Activated T-cell treated with anti-CD3 and anti-CD28 coated beads for 24 hours (primary cell): Measurements from ENCODE around the gene LIPE.

Experiments used
- DNase-seq: peaks from one replicate; pipeline ENCODE4 v3.0.0-alpha.2; 2020; ENCODE audit warnings: low read depth

Gene LIPE

DNA sequence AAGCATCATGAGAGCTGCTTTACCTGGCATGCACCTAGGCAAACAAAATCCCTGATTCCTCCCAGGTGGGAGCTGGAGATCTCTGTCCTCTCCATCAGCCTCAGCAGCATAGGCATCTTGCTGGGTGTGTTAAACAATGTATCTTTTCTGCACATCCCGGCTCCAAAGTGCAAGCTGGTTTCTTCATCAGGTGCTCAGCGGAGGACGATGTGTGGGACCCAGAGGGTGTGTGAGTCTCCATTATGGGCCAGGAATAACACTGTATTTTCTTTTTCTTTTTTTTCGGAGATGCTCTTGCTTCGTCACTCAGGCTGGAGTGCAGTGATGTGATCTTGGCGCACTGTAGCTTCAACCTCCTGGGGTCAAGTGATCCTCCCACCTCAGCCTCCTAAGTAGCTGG lies 47.0 kb downstream of the LIPE start:
- DNase-seq: no peak

DNA sequence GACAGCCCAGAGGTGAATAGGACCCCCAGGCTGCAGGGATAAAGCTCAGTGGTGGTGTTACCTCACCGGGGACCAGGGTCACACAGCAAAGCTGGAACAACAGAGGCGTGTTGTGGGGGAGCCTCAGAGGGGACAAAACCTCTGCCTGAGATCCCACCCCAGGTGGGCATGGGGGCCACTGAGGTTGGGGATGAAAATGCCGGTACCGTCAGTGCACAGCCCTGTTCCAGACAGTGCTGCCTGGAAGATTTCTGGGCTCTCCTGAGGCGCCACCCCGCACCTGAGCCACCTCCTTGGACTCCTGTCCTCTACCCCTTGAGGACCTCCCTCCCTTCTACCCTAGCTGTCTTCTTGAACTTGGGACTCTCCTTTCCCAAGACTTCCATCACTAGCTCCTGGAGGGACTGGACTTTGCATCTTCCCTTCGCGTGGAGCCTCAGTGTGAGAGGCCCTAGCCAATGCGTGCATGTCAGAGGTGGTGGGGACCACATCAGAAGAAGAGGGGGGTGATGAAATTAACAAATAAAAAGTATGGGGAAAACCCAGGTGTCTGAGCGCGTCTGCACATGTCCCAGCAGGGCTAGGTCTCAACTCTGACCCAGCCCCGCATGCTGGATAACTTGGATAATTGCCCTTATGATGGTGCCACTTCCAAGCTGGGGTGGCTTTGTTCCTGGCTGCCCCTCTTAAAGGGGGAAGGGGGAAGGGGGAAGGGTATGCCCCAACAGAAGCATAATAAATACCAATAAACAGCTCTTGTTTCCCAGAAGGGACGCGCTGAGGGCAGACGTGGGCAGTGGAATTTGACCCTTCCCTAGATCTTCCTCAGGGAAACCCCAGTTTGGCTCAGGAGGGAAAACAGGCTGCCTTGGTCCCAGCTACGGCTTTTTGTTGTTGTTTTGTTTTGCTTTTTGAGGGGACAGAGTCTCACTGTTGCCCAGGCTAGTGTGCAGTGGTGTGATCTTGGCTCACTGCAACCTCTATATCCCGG lies 48.7 kb downstream of the LIPE start:
- no peak for DNase-seq

DNA sequence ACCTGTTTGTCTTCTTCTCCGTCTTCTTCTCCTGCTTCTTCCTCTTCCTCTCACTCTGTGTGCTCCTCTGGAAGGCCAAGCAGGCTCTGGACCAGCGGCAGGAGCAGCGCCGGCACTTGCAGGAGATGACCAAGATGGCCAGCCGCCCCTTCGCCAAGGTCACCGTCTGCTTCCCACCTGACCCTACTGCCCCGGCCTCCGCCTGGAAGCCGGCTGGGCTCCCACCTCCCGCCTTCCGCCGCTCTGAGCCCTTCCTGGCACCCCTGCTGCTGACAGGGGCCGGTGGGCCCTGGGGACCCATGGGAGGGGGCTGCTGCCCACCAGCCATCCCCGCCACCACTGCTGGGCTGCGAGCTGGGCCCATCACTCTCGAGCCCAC lies 51.0 kb downstream of the LIPE start:
- no peak for DNase-seq

DNA sequence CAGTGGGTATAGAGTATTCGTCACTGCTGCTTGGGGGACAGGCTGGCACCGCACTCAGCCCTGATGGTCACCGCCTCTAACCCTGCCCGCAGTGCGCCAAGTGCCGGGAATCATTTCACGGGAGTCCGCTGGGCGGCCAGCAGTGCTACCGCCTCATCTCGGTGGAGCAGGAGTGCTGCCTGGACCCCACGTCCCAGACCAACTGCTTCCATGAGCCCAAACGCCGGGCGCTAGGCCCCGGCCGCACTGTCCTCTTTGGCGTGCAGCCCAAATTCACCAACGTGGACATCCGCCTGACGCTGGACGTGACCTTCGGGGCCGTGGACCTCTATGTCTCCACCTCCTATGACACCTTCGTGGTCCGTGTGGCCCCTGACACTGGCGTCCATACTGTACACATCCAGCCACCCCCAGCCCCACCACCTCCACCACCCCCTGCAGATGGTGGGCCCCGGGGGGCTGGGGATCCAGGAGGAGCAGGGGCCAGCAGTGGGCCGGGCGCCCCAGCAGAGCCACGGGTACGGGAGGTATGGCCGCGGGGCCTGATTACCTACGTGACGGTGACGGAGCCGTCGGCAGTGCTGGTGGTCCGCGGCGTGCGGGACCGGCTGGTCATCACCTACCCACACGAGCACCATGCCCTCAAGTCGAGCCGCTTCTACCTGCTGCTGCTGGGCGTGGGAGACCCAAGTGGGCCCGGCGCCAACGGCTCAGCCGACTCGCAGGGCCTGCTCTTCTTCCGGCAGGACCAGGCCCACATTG lies 51.6 kb downstream of the LIPE start:
- DNase-seq: no peak

DNA sequence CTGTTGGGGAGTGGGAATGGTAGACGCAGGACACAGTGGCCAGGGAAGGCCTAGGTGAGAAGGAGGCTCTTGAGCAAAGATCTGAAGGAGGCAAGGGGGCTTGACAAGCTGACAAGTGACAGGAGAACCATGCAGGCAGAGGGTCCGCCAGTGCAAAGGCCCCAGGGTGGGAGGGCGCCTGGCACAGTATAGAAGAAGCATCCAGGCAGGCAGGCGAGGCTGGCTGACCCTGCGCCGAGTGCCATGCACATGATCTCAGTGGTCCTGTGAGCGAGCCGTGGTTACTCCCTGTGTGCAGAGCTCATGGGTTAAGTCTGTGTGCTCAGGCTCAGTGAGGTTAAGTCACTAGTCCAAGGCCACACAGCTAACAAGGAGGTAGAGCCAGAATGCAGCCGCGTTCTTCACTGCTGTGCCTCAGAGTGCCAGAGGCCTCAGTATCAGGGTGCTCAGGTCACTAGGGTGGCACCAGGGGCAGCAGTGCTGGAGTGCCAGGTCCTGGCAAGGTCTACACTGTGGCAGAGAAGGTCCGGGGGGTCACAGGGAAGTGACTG lies 52.3 kb downstream of the LIPE start:
- no peak for DNase-seq

DNA sequence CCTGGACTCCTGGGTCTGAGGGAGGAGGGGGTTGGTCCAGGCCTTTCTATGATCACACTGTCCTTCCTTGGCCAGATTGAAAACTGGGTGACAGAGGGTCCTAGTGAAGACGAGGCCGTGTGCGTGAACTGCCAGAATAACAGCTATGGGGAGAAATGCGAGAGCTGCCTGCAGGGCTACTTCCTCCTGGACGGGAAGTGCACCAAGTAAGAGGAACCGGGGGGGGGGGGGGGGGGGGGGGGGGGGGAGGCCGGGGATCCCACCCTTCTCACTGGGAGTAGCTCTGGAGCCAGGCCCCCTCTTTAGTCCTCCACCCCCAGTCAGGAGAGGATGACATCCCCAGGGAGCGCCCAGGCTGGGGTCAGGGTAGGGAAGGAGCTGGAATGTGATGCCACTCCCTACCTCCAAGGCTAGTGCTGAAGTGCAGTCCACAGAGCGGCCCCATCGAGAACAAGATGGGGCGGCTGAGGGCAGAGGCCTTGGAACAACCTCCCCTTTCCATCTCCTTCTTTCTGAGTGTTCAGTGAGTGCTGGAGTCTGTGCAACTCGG lies 56.5 kb downstream of the LIPE start:
- no peak for DNase-seq

DNA sequence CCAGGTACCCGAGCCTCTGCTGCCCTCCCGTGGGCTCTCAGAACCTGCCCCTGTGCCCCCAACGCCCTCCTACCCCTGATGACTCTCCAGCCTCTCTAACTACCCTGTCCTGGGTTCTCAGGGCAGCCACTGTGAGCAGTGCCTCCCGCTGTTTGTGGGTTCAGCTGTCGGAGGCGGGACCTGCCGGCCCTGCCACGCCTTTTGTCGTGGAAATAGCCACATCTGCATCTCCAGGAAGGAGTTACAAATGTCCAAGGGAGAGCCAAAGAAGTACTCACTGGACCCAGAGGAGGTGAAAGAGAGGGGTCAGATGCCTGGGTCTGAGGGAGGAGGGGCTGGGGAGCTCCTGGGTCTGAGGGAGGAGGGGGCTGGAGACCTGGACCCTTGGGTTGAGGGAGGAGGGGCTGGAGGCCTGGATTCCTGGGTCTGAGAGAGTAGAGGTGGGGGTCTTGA lies 57.1 kb downstream of the LIPE start:
- DNase-seq: no peak

DNA sequence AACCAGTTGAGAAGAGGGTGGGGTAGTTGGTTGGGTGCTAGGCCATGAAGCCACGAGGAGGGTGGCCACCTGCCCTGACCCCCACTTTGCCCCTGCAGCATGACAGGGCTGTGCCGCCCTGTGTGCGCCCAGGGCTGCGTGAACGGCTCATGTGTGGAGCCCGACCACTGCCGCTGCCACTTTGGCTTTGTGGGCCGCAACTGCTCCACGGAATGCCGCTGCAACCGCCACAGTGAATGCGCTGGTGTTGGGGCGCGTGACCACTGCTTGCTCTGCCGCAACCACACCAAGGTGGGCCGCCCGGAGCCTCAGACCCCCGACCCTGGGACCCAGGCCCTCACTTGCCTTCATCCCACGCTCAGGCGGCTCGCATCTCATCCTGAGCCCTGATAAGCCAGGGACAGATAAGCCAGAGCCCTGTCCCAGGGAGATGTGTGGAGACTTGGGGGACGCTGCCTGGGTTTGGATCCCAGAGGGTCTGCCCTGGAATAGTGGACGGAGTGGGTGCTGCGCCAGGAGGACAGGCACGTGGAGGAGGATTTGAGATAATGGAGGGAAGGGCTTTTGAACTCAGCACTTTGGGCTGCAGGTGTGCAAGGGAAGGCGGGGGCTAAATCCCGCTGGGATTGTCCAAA lies 57.6 kb downstream of the LIPE start:
- no peak for DNase-seq

DNA sequence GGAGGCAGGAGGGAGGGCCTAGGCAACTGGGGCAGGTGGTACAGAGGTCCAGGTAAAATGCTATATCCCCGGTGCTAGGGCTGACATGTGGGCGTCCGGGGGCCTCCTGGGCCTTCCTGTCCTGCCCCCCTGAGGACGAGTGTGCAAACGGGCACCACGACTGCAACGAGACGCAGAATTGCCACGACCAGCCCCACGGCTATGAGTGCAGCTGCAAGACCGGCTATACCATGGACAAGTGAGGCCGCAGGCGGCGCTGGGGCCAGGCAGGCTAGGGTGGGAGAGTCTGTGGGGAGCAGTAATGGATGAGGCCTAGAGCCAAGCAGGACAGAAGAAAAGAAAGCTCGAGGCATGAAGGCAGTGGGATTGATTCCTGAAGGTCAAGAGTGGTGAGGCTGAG lies 58.4 kb downstream of the LIPE start:
- no peak for DNase-seq

DNA sequence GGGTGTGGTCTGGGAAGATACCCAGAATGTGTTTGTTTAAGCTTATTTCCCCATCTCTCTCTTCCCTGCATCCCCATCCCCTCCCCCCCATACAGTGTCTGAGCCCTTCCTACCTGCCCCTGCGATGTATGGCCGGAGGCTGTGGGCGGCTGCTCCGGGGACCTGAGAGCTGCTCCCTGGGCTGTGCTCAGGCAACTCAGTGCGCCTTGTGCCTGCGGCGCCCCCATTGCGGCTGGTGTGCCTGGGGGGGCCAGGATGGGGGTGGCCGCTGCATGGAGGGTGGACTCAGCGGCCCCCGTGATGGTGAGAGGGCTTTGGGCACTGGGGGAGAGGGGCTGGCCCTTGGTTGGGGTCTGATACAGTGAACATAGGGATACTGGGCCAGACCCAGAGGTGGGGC lies 58.8 kb downstream of the LIPE start:
- DNase-seq: no peak

DNA sequence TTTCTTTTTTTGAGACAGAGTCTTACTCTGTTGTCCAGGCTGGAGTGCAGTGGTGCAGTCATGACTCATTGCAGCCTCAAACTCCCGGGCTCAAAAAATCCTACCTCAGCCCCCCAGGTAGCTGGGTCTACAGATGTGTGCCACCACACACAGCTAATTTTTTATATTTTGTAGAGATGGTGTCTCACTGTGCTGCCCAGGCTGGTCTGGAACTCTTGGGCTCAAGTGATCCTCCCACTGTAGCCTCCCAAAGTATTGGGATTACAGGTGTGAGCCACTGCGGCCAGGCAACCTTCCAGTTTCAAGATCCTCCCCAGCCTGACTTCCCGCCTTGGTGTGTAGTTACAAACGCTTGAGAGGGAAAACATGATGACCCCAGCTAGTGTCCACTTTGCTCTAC lies 59.3 kb downstream of the LIPE start:
- DNase-seq: no peak

DNA sequence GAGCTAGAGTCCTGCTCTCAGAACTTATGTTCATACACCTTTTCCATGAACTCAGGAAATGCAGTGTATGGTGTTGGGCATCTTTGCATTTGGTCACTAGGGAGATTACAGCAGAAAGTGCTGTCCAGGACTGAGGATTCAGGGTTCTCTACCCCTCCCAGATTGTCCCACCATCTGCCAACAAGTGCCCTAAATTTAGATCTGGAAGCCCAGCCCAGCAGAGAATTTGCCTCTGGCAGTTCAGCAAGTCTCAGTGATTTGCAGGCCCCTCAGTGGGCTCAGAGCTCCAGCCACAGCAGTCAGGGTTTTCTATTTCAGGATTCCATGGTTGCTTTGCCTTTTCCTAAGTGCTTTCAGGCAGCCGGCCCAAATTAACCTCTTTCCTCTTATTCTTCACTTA lies 60.5 kb downstream of the LIPE start:
- DNase-seq: no peak

DNA sequence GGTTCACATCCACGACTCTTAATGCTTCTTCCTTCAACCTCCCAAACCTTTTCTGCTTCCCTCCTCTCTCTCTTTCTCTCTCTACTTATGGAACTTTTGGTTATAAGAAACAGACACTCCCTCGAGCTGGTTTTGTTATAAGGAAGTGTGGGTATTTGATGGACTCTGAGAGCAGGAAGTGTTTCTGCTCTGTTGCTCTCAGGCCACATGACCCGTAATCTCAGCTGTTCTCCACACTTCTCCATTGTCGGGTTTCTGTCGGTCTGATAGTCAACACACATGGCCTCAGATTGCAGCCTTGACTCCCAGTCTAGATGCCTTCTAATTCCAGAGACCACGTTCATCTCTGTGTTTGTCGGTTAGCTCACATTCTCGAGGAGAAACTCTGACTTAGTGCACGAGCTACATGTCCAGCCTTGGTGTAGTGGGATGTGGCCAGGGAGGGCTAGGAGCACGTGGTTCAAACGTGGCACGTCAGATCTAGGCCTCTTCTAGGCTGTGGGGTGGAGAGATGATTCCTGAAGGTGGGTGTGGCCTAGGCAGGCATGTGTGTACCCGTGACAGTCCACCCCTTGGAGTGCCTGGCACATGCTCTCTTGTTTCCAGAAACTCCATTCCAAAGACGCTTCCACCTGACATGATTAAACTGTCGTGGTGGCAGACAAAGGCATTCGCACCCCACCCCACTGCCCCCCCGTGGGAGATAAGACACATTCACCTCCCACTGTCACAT lies 63.4 kb downstream of the LIPE start:
- no peak for DNase-seq

DNA sequence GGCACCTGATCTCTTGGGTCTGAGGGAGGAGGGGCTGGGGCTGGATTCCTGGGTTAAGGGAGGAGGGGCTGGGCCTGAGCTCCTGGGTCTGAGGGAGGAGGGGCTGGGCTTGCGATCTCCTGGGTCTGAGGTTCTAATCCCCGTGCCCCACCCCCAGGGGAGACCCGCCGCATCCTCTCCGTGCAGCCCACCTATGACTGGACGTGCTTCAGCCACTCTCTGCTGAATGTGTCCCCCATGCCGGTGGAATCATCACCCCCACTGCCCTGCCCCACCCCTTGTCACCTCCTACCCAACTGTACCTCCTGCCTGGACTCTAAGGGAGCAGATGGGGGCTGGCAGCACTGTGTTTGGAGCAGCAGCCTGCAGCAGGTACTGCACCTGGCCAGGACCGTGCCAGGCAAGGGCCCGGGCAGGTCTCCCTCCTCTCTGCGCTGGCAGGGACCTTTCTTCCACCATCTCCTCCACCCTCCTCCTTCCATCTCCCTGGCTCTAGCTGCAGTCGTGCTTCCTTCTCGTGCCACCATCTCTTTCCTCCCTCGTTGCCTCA lies 64.2 kb downstream of the LIPE start:
- DNase-seq: no peak

DNA sequence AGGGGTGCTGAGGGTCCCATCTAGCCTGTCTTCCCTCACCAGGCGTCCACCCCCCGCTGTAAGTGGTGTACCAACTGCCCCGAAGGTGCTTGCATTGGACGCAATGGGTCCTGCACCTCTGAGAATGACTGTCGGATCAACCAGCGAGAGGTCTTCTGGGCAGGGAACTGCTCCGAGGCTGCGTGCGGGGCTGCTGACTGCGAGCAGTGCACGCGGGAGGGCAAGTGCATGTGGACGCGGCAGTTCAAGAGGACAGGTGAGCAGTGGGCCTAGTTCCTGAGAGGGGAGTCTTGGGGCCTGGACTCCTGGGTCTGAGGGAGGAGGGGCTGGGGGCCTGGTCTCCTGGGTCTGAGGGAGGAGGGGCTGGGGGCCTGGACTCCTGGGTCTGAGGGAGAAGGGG lies 64.8 kb downstream of the LIPE start:
- no peak for DNase-seq

DNA sequence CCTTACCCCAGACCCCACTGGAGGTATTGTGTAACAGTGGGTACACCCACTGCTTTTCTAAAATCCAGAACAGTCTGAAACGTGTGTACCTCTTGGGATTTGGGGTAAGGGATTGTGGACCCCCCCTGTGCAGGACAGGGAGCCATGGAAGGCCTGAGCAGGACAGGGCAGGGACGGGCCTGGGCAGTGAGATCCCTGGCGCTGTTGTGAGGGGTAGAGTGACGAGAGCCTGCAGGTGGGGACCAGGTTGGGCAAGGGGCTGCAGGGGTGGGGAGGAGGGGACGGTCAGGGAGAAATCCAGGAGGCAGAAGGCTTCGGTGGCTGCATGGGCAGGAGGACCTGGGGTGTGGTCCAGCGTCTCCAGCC lies 65.7 kb downstream of the LIPE start:
- no peak for DNase-seq

DNA sequence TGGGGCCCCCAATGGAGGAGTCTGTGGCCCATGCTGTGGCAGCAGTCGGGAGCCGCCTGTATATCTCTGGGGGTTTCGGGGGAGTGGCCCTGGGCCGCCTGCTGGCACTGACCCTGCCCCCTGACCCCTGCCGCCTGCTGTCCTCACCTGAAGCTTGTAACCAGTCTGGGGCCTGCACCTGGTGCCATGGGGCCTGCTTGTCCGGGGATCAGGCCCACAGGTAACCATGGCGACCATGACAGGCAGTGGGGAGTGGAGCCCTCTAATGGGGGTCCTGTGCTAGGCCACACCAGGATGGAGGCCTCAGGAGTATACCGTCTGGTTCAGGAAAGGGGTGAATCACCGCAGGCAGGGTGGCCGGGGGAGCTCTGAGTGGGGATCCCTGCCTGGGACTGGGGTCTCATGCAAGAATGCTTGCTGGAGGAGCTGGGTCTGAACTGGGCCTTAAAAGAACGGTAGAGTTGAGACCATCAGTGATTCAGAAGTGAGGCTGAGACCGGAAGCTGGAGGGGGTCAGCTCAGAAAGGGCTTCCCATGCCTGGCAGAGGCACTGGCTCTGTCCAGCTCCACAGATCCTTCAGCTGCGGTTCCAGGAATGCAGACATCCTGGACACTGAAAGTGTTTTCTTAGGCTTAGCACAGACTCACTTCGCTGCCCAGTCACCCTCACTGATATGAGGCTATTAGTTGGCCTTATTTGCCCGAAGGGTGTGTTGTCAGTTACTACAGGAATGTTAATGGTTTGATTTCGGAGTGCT lies 66.2 kb downstream of the LIPE start:
- DNase-seq: no peak

DNA sequence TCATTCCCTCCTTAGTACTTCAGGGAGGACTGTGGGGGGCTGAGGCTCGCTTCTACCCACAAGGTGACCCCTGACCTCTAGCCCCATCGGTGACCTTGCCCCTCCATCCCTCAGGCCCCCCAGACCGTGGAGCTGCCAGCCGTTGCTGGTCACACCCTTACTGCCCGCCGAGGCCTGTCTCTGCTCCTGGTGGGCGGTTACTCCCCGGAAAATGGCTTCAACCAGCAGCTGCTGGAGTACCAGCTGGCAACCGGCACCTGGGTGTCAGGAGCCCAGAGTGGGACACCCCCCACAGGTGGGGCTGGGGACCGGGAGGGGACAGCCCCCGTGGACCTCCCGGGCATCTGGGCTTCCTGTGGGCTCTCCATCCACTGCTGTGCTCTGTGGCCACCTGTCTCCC lies 69.9 kb downstream of the LIPE start:
- no peak for DNase-seq

DNA sequence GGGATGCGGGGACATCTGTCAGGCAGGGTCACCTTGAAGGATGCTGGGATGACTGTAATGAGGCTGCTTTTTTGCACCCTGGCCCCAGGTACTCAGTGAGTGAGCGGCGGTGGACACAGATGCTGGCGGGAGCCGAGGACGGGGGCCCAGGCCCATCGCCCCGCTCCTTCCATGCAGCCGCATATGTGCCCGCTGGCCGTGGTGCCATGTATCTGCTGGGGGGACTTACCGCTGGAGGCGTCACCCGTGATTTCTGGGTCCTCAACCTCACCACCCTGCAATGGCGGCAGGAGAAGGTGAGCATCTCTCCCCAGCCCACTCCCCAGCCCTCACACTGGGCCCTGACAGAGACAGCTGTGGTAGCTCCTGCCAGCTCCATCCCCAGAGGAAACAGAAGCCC lies 70.5 kb downstream of the LIPE start:
- DNase-seq: no peak

DNA sequence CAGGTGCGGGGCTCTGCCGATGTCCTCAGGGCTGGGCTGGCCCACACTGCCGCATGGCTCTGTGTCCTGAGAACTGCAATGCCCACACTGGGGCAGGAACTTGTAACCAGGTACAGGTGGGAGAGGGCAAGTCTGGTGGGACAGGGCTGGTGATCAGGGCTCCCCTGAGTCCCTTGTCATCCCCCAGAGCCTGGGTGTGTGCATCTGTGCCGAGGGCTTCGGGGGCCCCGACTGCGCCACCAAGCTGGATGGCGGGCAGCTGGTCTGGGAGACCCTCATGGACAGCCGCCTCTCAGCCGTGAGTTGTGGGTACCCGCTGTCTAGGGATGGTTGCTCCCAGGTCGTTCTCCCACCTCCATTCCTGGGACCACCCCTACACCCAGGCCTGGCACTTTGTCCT lies 71.3 kb downstream of the LIPE start:
- no peak for DNase-seq
